Subcutaneous adipose tissue (tissue), 4 donors: ENCODE measurements around the gene MAST4. TPM values are rescaled to one million over a fixed set of nuclear protein-coding genes. Genes with fewer than 3 reads are reported as not detected.

ENCODE experiments used
- total RNA-seq, 4 donors: library from RNA; depleted of rRNA; stranded (reverse); fragments of >200 nt; gene quantifications; one replicate each; pipeline ENCODE4 v1.1.0, GENCODE V29; 2016
- TF ChIP-seq, protein P1 (sequence below): fragments of 450-650 bp; IDR thresholded peaks from one replicate; pipeline ENCODE4 v1.5.1; 2016; ENCODE audit warnings: low read depth, mild to moderate bottlenecking, control low read depth, antibody characterized with exemption, moderate library complexity

Gene MAST4
- total RNA-seq, 4 donors from 2014 or later: 35.2 to 60.7 (median 52.9) TPM

DNA sequence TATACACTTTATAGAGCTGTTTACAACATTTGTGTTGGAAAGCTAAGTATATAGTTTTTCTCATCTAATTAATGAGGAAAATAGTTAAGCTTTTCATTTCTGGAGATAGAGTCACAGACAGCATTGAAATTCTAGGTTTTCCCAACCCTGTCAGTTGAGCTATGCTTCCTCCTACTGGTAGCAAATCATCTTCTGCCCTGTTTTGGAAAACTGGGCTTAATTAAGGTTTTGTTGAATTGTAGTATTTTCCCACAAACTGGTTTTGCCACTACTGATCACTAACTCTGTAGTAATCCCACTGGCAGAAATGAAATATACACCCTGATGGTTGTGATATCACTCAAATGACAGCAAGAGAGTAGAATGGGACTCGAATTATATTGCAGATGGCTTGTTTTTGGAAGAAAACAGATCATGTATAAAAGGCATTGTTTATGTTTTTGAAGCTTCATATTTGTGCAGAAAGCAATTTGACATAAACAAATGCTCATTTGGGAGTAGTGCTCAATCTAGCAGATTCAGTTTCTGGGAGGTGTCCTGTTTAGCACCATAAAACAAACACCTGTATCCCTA is 553.8 kb downstream of the MAST4 start:
- TF ChIP-seq, protein P1, sequence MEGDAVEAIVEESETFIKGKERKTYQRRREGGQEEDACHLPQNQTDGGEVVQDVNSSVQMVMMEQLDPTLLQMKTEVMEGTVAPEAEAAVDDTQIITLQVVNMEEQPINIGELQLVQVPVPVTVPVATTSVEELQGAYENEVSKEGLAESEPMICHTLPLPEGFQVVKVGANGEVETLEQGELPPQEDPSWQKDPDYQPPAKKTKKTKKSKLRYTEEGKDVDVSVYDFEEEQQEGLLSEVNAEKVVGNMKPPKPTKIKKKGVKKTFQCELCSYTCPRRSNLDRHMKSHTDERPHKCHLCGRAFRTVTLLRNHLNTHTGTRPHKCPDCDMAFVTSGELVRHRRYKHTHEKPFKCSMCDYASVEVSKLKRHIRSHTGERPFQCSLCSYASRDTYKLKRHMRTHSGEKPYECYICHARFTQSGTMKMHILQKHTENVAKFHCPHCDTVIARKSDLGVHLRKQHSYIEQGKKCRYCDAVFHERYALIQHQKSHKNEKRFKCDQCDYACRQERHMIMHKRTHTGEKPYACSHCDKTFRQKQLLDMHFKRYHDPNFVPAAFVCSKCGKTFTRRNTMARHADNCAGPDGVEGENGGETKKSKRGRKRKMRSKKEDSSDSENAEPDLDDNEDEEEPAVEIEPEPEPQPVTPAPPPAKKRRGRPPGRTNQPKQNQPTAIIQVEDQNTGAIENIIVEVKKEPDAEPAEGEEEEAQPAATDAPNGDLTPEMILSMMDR: no peak

DNA sequence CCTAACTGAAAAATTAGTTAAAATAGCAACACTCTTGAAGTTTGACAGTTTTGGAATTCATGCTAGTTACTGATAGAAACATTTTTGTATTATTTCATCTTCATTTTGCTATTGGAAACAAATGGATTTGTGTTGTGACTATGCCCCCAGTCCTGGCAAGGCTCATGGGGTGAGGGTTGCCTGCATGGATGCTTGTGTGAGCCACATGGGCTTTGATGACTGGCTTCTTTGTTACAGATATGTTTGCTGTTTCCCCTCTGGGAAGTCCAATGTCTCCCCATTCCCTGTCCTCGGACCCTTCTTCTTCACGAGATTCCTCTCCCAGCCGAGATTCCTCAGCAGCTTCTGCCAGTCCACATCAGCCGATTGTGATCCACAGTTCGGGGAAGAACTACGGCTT is 556.2 kb downstream of the MAST4 start:
- TF ChIP-seq, protein P1: no peak

DNA sequence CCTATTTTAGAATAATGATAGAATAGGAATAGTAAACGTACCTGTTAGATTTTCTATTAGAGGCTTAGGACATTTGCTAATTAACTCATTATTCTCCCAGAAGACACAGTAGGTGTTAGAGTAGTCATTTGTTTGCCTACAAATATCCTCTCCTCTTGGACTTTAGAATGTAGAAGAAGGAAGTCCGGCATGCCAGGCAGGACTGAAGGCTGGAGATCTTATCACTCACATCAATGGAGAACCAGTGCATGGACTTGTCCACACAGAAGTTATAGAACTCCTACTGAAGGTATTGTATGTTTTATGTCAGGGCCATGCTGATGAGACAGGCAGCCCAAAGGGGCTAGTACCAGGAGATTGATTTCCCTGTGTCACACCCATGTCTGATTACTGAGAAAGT is 557.1 kb downstream of the MAST4 start:
- TF ChIP-seq, protein P1: no peak

DNA sequence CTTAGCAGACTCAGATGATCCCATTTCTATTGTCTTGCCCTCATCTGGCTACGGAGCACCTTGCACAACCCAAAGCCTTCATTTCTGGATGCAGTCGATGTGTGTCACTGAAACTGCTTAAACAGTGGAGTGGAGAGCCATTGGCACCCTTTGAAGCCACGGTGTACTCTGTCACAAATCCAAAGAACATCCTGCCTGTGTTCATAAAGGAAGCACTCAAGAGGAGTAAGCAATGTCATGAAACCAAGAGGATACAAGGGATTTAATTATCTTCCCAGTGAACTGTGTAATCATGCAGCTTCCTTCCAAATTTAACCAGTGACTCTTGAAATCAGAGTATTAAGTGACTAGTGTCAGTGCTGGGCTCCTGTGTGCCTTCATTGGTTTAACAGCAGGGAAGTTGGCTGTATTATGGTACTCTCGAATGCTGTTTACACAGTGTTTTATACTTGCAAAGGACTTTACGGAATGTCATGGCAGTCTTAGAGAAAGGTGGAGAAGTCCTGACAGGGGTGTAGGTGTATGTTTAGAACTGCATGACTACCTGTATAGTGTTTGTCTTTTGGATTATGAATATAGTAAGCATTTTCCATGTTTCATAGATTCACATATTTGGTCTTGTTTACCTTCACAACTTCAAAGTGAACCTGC is 558.5 kb downstream of the MAST4 start:
- TF ChIP-seq, protein P1: no peak

DNA sequence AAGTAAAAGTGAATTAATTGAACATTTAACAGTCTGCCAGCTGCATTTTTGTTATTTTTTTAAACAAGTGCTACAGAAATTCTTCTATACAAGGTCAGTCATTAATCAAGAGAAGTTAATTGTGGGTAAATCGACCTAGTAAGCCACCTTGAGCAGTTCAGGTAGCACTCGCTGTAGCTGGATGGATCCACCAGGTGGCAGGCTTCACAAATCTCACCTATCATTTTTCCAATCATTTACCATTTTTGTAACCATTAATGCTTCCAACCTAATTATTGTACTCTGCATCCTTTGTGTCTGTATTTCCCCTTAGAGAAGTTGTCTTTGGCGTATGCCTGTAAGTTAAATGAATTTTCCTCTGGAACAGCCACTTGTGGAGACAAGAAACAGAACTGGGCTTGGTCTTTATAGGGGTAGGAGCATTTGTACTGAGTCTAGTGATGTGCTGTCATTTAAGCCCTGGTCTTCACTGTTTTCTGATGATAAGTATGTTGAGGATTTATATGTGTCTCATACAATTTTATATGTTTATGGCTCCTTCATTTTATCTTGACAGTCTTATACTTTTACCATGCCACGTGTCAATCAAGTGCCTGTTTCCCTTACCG is 560.9 kb downstream of the MAST4 start:
- TF ChIP-seq, protein P1: no peak

DNA sequence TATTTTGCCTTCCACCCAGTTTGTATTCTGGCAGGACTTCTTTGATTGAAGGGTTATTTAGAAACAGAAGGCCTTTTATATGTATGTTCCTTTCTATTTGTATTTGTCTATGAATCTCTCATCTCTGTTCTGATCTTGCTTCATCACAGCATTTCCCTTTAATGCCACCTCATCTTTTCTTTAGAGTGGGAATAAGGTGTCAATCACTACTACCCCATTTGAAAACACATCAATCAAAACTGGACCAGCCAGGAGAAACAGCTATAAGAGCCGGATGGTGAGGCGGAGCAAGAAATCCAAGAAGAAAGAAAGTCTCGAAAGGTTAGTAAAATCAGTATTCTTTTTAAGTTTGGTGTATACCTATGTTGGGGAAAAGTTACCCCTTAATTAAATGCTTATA is 564.1 kb downstream of the MAST4 start:
- TF ChIP-seq, protein P1: no peak

DNA sequence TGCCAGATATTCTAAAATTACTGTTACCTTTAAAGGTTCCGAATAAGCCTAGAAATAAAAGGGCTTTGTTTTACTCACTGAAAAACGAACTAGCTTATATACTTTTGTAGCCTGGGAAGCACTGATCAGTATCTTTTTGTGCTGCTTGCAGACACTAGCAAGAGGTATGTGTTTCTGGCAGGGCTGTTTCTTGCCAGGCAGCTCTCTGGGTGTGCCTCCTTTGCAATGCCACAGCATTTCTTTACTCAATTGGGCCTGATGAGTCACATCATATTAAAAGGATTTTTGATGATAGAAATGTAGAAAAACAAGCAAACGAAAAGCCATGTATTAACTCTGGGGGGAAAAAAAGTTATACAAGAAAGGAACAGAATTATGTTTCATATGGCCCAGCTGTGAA is 564.8 kb downstream of the MAST4 start:
- TF ChIP-seq, protein P1: no peak
